Measurements from ENCODE around the gene TTLL8.

DNA sequence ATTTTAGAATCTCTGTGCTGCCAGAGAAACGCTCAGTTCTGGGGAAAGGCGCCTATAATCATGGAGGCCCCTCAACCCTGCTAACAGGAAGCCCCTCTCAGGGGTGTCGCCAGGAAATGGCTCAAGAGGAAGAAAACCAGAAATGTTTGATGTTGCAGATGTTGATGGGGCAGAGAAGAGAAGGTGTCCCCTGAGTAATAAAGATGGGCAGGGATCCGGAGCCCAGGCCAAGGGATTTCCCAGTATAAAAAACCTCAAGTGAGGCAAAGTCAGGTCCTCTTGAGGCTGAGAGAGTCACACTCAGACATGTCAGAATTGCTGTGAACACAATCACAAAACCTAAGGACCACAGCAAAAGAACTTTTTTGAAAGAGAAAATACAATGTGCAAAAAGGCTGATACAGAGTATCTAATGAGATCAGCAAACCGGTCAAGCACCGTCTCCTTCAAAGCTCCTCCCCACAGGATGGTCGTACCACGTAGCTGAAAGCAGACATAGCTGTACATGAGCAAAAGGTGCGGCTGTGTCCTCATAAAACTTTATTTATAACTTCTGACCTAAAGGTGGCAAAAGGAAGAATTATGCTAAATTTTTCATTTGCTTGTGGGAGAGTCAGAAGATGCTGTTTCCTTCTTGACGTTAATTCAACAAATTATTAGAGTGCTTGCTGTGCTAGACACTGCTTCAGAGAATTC lies 43.9 kb upstream of the TTLL8 start:
- TF ChIP-seq, protein P1, sequence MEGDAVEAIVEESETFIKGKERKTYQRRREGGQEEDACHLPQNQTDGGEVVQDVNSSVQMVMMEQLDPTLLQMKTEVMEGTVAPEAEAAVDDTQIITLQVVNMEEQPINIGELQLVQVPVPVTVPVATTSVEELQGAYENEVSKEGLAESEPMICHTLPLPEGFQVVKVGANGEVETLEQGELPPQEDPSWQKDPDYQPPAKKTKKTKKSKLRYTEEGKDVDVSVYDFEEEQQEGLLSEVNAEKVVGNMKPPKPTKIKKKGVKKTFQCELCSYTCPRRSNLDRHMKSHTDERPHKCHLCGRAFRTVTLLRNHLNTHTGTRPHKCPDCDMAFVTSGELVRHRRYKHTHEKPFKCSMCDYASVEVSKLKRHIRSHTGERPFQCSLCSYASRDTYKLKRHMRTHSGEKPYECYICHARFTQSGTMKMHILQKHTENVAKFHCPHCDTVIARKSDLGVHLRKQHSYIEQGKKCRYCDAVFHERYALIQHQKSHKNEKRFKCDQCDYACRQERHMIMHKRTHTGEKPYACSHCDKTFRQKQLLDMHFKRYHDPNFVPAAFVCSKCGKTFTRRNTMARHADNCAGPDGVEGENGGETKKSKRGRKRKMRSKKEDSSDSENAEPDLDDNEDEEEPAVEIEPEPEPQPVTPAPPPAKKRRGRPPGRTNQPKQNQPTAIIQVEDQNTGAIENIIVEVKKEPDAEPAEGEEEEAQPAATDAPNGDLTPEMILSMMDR (conservative IDR thresholded peaks at IDR 0.05; ENCODE audit: low read length) = no peak
- no peak for TF ChIP-seq EZH2phosphoT487 (IDR thresholded peaks at IDR 0.05; ENCODE audit: borderline replicate concordance, low read depth, low read length)
